Esophagus muscularis mucosa (tissue), 4 donors: ENCODE results near the gene USP2. TPM values are rescaled to one million over a fixed set of nuclear protein-coding genes. Genes with fewer than 3 reads are reported as not detected.

Experiments
- DNase-seq: peaks from one replicate; pipeline ENCODE4 v3.0.0-alpha.2; 2017; ENCODE audit errors: extremely low spot score
- H3K27ac ChIP-seq, 4 donors: fragments of 200-600 bp; sonication (generic); replicated peaks in 1 of 4; 1 replicate in 3 of 4; 2 replicates in 1 of 4; pipeline ENCODE4 v1.5.1; 2016 to 2019; ENCODE audit warnings: mild to moderate bottlenecking in 1 of 4
- H3K27me3 ChIP-seq, 4 donors: fragments of 200-600 bp; sonication (generic); one replicate each; pipeline versions ENCODE4 v1.5.1 to v1.6.0; 2016 to 2019
- H3K36me3 ChIP-seq, 4 donors: fragments of 200-600 bp; sonication (generic); one replicate each; pipeline ENCODE4 v1.5.1; 2016 to 2019
- H3K4me1 ChIP-seq, 4 donors: fragments of 200-600 bp; sonication (generic); one replicate each; pipeline ENCODE4 v1.5.1; 2016 to 2019
- H3K4me3 ChIP-seq, 4 donors: fragments of 200-600 bp; sonication (generic); 1 replicate in 2 of 4; 2 replicates in 2 of 4; pipeline ENCODE4 v1.5.1; 2016 to 2019; ENCODE audit warnings: mild to moderate bottlenecking in 4 of 4, moderate library complexity in 1 of 4
- H3K9me3 ChIP-seq, 4 donors: fragments of 200-600 bp; sonication (generic); 1 replicate in 3 of 4; 2 replicates in 1 of 4; pipeline ENCODE4 v1.5.1; 2016 to 2019
- CTCF ChIP-seq, 3 experiments: fragments of 200-600 bp in 2 of 3; fragments of 450-650 bp in 1 of 3; sonication (generic) in 2 of 3; IDR thresholded peaks; one replicate each; pipeline ENCODE4 v1.5.1; 2017 to 2019; ENCODE audit warnings: antibody characterized with exemption in 3 of 3, mild to moderate bottlenecking in 2 of 3, moderate library complexity in 1 of 3
- EP300 ChIP-seq: sonication (generic); formaldehyde crosslinking; IDR thresholded peaks from one replicate; pipeline ENCODE4 v1.6.1; 2017; ENCODE audit warnings: antibody characterized with exemption
- POLR2A ChIP-seq: fragments of 450-650 bp; IDR thresholded peaks from one replicate; pipeline ENCODE4 v1.6.1; 2017; ENCODE audit warnings: antibody characterized with exemption, moderate library complexity, mild to moderate bottlenecking, low read depth
- POLR2AphosphoS5 ChIP-seq, 2 donors: sonication (generic); formaldehyde crosslinking; IDR thresholded peaks; one replicate each; pipeline ENCODE4 v1.6.1; 2017; ENCODE audit warnings: antibody characterized with exemption in 2 of 2
- WGBS: methylation state at CpG from one replicate; pipeline ENCODE4 v1.1.5; 2018; 5-methylcytosine and 5-hydroxymethylcytosine counted together
- intact Hi-C: fragments of 100-400 bp; cut with DNase I; formaldehyde crosslinking; loops from one replicate; pipeline ENCODE4 v1.15.1; 2023
- total RNA-seq, 4 donors: library from RNA; depleted of rRNA; stranded (reverse); fragments of >200 nt; gene quantifications; one replicate each; pipeline versions ENCODE4 v1.1.0 to v1.2.1, GENCODE V29; 2016

USP2 gene
- total RNA-seq, 4 donors from 2014 or later = 4.6 to 9.9 (median 6.1) TPM

GRCh38 chr11:119370486-119371046 is 10.9 kb downstream of the USP2 start:
- Histone ChIP-seq H3K9me3 (no peaks in the 10 kb centered on the region), H3K4me1 (peaks cover 91 to 100% (median 95%) of the 10 kb centered on the region in 4 donors), H3K27me3 (no peaks in the 10 kb centered on the region), H3K4me3 (no peak overlapping the region), H3K36me3 (peaks cover 0 to 4% (median 0%) of the 10 kb centered on the region in 4 donors), H3K27ac (peak overlapping the region; percentile 91 to 95 (median 94))
- 66% methylated on average over 8 of the region's 8 CpGs for WGBS
- no peak for TF ChIP-seq EP300
- peak; percentile 6 for TF ChIP-seq POLR2AphosphoS5 (IDR thresholded peaks at IDR 0.05)
- no peak for DNase-seq
- intact Hi-C loops = no loop called here

GRCh38 chr11:119369132-119369925 is 12.2 kb downstream of the USP2 start:
- intact Hi-C loops = no loop called here
- H3K4me1 ChIP-seq = peaks cover 91 to 100% (median 94%) of the 10 kb centered on the region in 4 donors
- H3K36me3 ChIP-seq = peaks cover 0 to 4% (median 0%) of the 10 kb centered on the region in 4 donors
- 72% methylated on average over 12 of the region's 13 CpGs for WGBS
- H3K27ac ChIP-seq = peak overlapping the region; percentile 91 to 95 (median 94)
- H3K27me3 ChIP-seq = no peaks in the 10 kb centered on the region
- H3K4me3 ChIP-seq = peak overlapping the region in 3 of 4 donors; percentile 15 to 37 (median 15)
- no peaks in the 10 kb centered on the region for H3K9me3 ChIP-seq
- TF ChIP-seq POLR2AphosphoS5 (IDR thresholded peaks at IDR 0.05) = no peak
- no peak for TF ChIP-seq CTCF (IDR thresholded peaks at IDR 0.05)
- no peak for TF ChIP-seq POLR2A
- no peak for TF ChIP-seq EP300
- no peak for DNase-seq

GRCh38 chr11:119368121-119369034 is 13.1 kb downstream of the USP2 start:
- peak overlapping the region; percentile 91 to 95 (median 94) for H3K27ac ChIP-seq
- H3K27me3 ChIP-seq = no peaks in the 10 kb centered on the region
- intact Hi-C loops = no loop called here
- peak overlapping the region in 3 of 4 donors; percentile 15 to 37 (median 15) for H3K4me3 ChIP-seq
- no peaks in the 10 kb centered on the region for H3K9me3 ChIP-seq
- H3K36me3 ChIP-seq = peaks cover 0 to 4% (median 0%) of the 10 kb centered on the region in 4 donors
- H3K4me1 ChIP-seq = peaks cover 88 to 100% (median 94%) of the 10 kb centered on the region in 4 donors
- DNase-seq = no peak
- WGBS = 43% methylated on average over 13 of the region's 17 CpGs
- TF ChIP-seq EP300 = no peak
- TF ChIP-seq POLR2A = no peak
- peak; percentile 65 to 67 for TF ChIP-seq POLR2AphosphoS5 (IDR thresholded peaks at IDR 0.05)

GRCh38 chr11:119367661-119368120 is 13.8 kb downstream of the USP2 start:
- H3K4me3 ChIP-seq = no peak overlapping the region
- H3K4me1 ChIP-seq = peaks cover 90 to 100% (median 99%) of the 10 kb centered on the region in 4 donors
- H3K36me3 ChIP-seq = peaks cover 0 to 4% (median 0%) of the 10 kb centered on the region in 4 donors
- H3K27me3 ChIP-seq = no peaks in the 10 kb centered on the region
- peak overlapping the region; percentile 91 to 95 (median 94) for H3K27ac ChIP-seq
- no peaks in the 10 kb centered on the region for H3K9me3 ChIP-seq
- intact Hi-C loops = no loop called here
- TF ChIP-seq CTCF (IDR thresholded peaks at IDR 0.05) (no peak), EP300 (no peak), POLR2A (no peak), POLR2AphosphoS5 (IDR thresholded peaks at IDR 0.05) (peak in 1 of 2 donors; percentile 36)
- DNase-seq = no peak
- WGBS = 69% methylated on average over 5 of the region's 9 CpGs

GRCh38 chr11:119366690-119367620 is 14.5 kb downstream of the USP2 start:
- DNase-seq = no peak
- 86% methylated on average over 6 of the region's 11 CpGs for WGBS

More at GRCh38 chr11:119366690-119367620, 14.5 kb downstream of the USP2 start:
- H3K36me3 ChIP-seq = no peaks in the 10 kb centered on the region
- no peaks in the 10 kb centered on the region for H3K27me3 ChIP-seq
- H3K4me3 ChIP-seq = no peak overlapping the region
- intact Hi-C loops = no loop called here
- H3K9me3 ChIP-seq = no peaks in the 10 kb centered on the region
- H3K27ac ChIP-seq = peak overlapping the region; percentile 91 to 95 (median 94)
- H3K4me1 ChIP-seq = peaks cover 83 to 100% (median 99%) of the 10 kb centered on the region in 4 donors
- no peak for TF ChIP-seq CTCF (IDR thresholded peaks at IDR 0.05)
- TF ChIP-seq POLR2AphosphoS5 (IDR thresholded peaks at IDR 0.05) = no peak
- TF ChIP-seq POLR2A = no peak
- TF ChIP-seq EP300 = no peak
